ENCODE measurements around the gene PUS1.

Gene PUS1

GRCh38 chr12:131903270-131904255 lies 25.5 kb upstream of the PUS1 start:
- no peak for DNase-seq

DNA sequence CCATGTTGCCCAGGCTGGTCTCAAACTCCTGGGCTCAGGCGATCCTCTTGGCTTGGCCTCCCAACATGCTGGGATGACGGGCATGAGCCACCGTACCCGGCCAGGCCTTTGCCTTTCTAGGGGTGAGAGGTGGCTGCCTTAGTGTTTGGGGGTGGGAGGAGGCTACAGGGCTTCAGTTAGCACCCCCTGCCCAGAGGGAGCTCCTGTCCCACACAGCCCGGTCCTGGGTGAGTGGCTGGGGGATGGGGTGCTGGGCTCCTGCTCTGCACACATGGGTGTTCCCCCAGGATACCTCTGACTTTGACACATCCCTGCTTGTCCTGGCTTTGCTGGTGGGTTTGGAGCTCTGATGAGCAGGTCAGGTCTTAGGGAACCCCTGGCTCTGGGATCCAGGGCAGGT lies 24.7 kb upstream of the PUS1 start:
- DNase-seq, result no peak

DNA sequence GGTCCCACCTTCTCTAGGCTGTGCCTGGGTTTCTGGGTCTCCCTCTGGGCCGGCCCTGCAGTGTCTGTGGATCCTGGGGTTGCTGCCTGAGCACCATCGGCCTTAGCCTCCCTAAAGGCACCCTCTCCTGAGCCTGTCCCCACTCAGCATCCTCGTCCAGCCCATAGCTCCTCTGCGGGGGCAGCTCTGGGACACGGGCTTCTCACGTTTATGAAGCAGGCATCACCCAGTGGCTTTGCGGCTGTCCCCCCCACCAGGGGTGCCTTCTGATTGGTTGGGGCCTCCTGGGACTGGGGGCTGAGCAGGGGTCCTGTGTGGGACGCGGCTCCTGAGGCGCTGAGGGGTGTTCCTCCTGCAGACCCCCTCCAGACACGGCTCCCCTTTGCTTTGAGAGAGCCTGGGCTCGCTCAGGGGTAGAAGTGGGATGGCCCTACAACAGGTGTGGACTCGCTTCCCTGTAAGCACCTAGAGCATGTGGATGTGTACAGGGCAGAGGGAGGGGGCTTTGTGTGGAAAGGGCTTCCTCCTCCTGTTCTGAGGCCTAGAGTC lies 23.9 kb upstream of the PUS1 start:
- no peak for DNase-seq

DNA sequence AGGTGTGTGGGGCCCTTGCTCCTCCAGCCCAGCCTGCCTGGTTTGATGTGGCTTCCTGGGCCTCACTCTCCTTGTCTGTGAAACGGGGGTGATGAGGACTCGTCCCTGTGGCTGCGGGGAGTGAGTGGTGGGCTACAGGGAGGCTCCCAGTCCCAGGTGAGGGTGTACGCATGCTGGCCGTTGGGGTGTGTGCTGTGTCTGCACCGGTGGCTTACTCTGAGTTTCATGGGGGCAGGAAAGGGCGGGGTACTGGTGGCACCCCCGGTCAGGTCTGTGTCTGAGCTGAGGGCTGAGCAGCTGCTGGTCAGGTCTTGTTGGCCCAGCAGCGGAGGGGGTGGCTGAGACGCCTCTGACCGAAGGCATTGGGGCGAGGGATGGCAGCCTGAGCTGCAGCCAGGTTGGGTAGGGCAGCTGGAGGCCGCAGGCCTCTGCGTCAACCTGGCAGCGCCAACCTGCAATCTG lies 23.4 kb upstream of the PUS1 start:
- no peak for DNase-seq

GRCh38 chr12:131907379-131908091 lies 21.5 kb upstream of the PUS1 start:
- DNase-seq, result no peak

- DNase-seq, result no peak
Observed at GRCh38 chr12:131908092-131909080, 20.7 kb upstream of the PUS1 start.

DNA sequence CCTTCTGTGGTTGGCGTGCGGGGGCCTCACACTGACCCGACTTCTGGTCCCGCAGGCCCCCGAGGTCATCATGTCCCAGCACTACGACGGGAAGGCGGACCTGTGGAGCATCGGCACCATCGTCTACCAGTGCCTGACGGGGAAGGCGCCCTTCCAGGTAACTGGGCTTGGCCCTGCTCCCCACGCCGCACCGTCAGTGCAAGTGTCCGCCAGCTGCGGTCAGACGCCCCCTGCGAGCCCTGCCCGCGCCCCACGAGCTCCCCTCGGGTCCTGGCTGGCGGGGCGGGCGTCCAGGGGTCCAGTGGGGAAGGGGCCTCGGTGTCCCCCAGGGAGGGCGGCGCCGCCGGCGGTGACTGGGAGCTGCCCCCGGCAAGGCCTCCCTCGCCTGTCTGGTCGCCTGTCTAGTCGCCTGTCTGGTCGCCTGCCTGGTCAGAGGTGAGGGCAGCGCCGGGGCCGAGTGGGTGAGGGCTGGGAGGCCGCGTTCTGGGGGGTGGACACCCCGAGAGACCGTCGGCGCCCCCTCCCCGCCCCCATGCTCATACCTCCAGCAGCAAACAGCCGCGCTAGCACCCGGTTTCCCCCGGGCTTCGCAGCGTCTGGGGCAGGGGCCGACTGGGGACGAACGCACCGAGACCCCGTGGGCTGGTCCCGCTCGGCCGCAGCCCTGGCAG lies 19.9 kb upstream of the PUS1 start:
- no peak for DNase-seq

- no peak for DNase-seq
Observed at GRCh38 chr12:131909752-131910219, 19.3 kb upstream of the PUS1 start.

DNA sequence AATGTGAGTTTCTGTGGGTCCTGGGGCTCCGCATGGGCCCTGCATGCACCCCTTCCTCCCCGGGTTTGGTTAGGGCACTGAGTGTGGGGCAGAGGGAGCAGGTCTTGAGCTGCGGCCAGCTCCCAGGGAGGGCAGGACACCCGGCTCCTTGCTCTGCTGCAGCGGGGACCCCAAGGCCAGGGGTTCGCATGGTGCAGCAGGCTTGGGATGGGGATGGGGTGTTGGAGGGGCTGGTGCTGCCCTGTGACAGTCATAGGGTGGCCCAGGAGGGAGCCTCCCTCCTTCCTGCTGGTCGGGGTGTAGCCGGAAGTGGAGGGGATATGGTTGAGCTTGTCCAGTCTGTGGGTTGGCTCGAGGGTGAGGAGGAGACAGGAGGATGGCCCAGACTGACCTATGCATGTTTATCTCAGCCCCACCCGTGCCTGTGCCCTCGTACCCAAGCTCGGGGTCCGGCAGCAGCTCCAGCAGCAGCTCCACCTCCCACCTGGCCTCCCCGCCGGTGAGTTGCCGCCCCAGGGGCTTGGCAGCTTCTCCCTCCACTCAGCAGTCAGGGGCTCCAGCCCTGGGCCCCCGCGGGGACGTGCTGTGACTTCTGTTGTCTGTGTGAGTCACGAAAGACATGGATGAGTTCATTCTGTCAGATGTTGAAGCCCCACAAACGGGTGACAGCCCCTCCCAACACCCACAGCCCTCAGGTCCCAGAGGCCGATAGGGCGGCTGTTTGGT lies 18.6 kb upstream of the PUS1 start:
- no peak for DNase-seq

DNA sequence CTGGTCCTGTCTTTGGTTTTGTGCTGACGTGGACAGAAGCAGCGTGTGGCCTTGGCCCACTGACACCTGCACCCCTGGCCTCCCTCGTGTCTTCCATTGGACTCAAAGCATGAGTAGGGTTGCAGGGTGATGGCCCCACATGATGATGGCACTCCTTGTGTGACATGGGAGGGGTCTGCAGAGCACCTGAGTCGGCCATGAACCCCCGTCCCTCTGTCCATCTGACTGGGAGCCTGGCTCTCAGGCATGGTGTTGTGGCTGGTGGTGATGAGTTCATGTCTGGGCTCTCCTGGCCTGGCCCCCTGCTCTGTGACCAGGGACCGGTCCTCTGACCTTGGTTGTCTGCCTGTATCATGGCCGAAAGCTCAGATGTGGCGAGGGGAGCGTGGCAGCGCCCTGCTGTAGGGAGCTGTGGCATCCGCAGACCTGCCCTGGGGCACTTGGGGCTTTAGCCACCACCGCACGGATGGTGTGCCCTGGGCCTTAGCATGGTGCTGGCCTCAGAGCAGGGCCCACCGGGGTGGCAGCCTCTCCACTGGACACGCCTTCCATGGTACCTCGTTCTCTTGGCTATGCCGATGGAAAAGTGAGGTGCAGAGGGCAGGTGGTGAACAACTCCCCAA lies 17.9 kb upstream of the PUS1 start:
- no peak for DNase-seq

DNA sequence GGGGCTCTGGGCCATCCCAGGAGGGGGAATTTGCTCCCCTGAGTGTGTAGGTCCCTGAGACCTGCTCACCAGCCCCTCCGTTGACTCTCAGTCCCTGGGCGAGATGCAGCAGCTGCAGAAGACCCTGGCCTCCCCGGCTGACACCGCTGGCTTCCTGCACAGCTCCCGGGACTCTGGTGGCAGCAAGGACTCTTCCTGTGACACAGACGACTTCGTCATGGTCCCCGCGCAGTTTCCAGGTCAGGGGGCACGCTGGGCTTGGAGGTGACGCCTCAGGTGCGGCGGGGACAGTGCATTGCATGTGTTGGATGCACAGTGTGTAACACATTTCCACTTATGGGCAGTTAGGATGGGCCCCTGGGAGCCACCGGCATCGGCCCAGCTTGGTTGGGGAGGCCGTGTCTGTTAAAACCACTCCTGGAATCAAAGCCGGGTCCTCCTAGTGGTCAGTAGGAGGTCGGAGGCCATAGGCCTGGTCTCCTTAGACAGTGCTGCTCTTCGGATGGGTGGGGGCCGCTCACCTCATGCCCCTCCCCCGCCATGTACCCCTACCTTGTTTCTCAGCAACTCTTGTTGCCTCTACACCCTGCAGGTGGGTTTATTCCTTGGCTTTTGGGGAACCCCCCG lies 17.1 kb upstream of the PUS1 start:
- DNase-seq, result no peak

DNA sequence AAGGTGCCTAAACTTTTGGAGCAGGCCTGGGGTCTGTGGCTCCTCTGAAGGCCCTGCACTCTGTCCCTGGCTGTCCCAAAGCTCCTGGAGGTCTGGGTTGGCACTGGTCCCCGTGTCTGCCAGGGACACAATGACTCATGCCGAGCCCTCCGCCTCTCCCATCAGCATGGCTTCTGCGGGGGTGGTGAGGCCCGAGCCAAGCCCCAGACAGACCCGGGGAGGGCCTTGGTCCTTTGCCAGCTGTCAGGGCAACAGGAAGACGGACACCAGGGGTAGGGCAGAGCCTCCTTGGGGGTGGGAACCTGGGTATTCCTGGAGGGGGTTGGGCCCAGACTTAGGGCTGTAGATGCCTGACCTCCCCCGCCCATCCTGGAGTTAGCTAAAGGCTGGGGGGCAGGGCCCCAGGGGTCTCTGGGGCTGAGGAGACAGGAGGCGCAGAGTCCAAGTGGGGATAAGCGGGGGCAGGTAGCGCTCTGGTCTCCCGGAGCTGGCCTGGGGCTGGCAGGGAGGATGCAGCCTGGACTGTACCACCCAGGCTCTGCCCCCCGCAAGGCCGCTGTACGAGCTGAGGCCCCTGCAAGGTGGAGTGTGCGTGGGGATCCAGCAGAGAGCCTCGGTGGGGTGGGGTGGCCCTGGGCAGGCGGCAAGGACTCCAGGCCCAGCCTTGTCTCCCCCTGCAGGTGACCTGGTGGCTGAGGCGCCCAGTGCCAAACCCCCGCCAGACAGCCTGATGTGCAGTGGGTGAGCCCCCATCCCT lies 16.4 kb upstream of the PUS1 start:
- no peak for DNase-seq

- no peak for DNase-seq
Observed at GRCh38 chr12:131913666-131914065, 15.4 kb upstream of the PUS1 start.

- DNase-seq, result no peak
Observed at GRCh38 chr12:131914179-131914702, 14.8 kb upstream of the PUS1 start.

DNA sequence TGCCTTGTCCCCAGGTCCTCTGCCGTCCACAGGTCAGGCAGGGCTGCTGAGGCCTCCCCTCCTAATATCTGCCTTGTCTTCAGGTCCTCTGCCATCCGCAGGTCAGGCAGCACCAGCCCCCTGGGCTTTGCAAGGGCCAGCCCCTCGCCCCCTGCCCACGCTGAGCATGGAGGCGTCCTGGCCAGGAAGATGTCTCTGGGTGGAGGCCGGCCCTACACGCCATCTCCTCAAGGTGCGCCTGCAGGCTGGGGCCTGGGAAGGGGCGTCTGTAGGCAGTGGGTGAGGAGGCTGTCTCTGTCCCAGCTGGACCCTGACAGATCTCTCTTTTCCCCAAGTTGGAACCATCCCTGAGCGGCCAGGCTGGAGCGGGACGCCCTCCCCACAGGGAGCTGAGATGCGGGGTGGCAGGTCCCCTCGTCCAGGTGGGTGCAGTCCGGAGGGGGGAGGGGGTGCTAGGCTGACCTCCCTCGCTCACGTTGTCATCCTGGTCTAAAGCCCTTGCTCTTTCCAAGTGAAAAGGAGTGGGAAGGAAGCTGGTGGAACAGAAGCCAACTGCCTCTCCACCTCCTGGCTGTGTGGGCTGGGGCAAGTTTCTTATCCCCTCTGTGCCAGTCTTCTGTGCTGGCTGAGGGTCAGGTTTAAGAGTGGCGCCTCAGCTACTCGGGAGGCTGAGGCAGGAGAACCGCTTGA lies 13.9 kb upstream of the PUS1 start:
- DNase-seq, result no peak

DNA sequence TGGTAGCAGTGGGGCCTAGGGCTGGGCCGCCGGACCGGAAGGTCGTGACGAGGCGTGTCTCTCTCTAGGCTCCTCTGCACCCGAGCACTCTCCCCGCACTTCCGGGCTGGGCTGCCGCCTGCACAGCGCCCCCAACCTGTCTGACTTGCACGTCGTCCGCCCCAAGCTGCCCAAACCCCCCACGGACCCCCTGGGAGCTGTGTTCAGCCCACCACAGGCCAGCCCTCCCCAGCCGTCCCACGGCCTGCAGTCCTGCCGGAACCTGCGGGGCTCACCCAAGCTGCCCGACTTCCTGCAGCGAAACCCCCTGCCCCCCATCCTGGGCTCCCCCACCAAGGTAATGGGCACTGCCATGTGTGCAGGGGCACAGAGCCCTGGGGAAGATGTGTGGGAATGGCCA lies 13.3 kb upstream of the PUS1 start:
- no peak for DNase-seq

GRCh38 chr12:131916306-131917138 lies 12.6 kb upstream of the PUS1 start:
- DNase-seq, result no peak

Data from stimulated activated naive CD4-positive, alpha-beta T cell treated with Interleukin-2 at 50 U/mL for 16 hours (primary cell).